ENCODE data around the gene ALOX12B. TPM values are rescaled to one million over a fixed set of nuclear protein-coding genes. Genes with fewer than 3 reads are reported as not detected.

ALOX12B gene
- total and polyA plus RNA-seq, 11 donors: not detected

- Histone ChIP-seq H3K9me3 (no peaks in the 10 kb centered on the region), H3K4me3 (no peak overlapping the region), H3K4me1 (peaks cover 0 to 33% (median 24%) of the 10 kb centered on the region in 12 donors), H3K27ac (no peak overlapping the region), H3K27me3 (peaks cover 28 to 94% (median 81%) of the 10 kb centered on the region in 9 donors), H3K36me3 (no peaks in the 10 kb centered on the region)
- ATAC-seq (no peak), DNase-seq (no peak)
- TF ChIP-seq CTCF (IDR thresholded peaks at IDR 0.05) (no peak), POLR2A (IDR thresholded peaks at IDR 0.05) (no peak)
- intact Hi-C loops (cut with DNase I): no loop called here
- 83 to 91% (median 89%) methylated on average over 3 of the region's 3 CpGs for WGBS, 4 donors
These were observed 12.4 kb downstream of the ALOX12B start for GRCh38 chr17:8075081-8075480.

- no peak overlapping the region for H3K27ac ChIP-seq
- no peaks in the 10 kb centered on the region for H3K36me3 ChIP-seq
- ATAC-seq: no peak
- WGBS, 4 donors: 43 to 52% (median 48%) methylated on average over 7 of the region's 7 CpGs
- no peak for DNase-seq
- no peaks in the 10 kb centered on the region for H3K9me3 ChIP-seq
- H3K4me3 ChIP-seq: no peak overlapping the region
- H3K4me1 ChIP-seq: peaks cover 0 to 30% (median 20%) of the 10 kb centered on the region in 12 donors
- peaks cover 28 to 91% (median 79%) of the 10 kb centered on the region in 9 donors for H3K27me3 ChIP-seq
- intact Hi-C loops (cut with DNase I): loop anchor here in 3 of 10 donors (5.0 kb wide), 2 partner anchors 33 to 228 kb away; no protein-coding TSS in a partner anchor
- no peak for TF ChIP-seq POLR2A (IDR thresholded peaks at IDR 0.05)
- no peak for TF ChIP-seq CTCF (IDR thresholded peaks at IDR 0.05)
These were observed 13.0 kb downstream of the ALOX12B start for GRCh38 chr17:8074554-8074953.

- Histone ChIP-seq H3K27me3 (peaks cover 28 to 84% (median 72%) of the 10 kb centered on the region in 9 donors), H3K36me3 (no peaks in the 10 kb centered on the region), H3K27ac (no peak overlapping the region), H3K4me1 (peaks cover 0 to 31% (median 16%) of the 10 kb centered on the region in 12 donors), H3K9me3 (no peaks in the 10 kb centered on the region), H3K4me3 (peak overlapping the region in 2 of 12 donors; percentile 6 to 34)
- ATAC-seq (peak in 3 of 4 donors; percentile 55 to 79 (median 78)), DNase-seq (peak; percentile 57 to 87 (median 66))
- 4 to 6% (median 5%) methylated on average over 24 to 28 of the region's 28 CpGs for WGBS, 4 donors
- TF ChIP-seq CTCF (IDR thresholded peaks at IDR 0.05) (peak; percentile 71 to 97 (median 88)), POLR2A (IDR thresholded peaks at IDR 0.05) (no peak)
- intact Hi-C loops (cut with DNase I): loop anchor here in 3 of 10 donors (5.0 kb wide), 2 partner anchors 33 to 228 kb away; no protein-coding TSS in a partner anchor
These were observed 13.7 kb downstream of the ALOX12B start for GRCh38 chr17:8073627-8074484.

All from heart left ventricle (tissue), 16 donors.